Measurements from ENCODE around the gene SYNPR. TPM values are rescaled to one million over a fixed set of nuclear protein-coding genes. Genes with fewer than 3 reads are reported as not detected.

The SYNPR gene
- total RNA-seq, 1 donor from 2014 or later: not detected

DNA sequence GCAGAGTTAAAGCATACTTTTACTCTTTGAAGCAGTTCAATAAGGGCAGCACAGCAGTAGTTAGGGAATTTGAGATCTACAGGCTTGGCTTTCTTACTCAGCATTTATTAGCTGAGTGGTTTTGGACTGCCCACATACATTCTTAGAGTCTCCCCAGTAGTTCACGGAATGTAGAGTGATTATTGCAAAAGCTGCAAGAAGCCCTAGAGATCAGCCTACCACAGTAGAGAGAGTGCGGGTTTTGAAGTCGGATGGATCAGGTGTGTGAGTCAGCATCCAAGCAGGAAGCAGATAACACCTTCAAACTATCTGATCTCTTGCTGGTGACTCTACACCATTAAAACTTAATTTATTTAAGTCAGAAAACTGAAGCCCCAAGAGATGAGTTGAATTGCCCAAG, 171.9 kb downstream of the SYNPR start:
- intact Hi-C loops (cut with micrococcal nuclease): no loop called here
- DNase-seq (no peak), ATAC-seq (no peak)

- no peak for ATAC-seq
- DNase-seq: no peak
- intact Hi-C loops (cut with micrococcal nuclease): no loop called here
Observed at GRCh38 chr3:63450634-63451363, 172.7 kb downstream of the SYNPR start.

- intact Hi-C loops (cut with micrococcal nuclease): no loop called here
- no peak for ATAC-seq
Observed at GRCh38 chr3:63456901-63457300, 178.8 kb downstream of the SYNPR start.

DNA sequence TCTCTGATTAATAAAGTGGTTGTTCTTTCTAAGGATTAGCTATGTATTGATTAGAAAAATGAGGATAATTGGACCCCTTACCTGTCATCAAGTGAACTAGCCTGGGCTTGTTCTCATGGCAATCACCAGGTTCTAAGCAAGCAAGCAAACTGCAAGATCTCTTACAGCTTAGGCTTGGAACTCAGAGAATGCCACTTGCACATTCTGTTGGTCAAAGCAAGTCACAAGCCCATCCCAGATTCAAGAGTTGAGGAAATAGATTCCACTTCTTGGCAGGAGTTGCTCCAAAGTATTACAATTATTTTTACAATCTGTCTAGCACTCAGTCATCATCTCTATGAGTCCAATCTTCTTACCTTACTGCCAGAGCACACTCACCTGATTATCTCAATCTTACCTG, 180.3 kb downstream of the SYNPR start:
- ATAC-seq (no peak), DNase-seq (no peak)
- intact Hi-C loops (cut with micrococcal nuclease): no loop called here

More at GRCh38 chr3:63456901-63457300, 178.8 kb downstream of the SYNPR start:
- no peak for DNase-seq

DNA sequence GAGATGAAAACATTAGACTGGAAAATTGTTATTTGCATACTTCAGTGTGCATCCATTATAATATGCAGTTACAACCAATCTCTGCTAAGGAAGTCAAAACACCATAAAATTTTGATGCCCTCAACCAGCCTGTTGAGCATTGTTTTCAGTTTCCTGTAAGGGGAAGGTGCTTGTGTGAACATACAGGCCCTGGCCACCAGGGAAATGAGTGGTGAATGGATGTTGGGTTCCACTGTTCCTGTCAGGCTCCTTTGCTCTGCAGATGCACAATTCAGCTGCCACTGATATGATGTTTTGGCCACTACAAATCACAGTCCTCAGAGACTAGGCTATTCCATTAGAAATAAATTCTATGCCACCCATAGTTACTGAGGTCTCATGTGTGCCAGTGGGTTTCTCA, 184.6 kb downstream of the SYNPR start:
- DNase-seq (no peak), ATAC-seq (no peak)
- intact Hi-C loops (cut with micrococcal nuclease): no loop called here

DNA sequence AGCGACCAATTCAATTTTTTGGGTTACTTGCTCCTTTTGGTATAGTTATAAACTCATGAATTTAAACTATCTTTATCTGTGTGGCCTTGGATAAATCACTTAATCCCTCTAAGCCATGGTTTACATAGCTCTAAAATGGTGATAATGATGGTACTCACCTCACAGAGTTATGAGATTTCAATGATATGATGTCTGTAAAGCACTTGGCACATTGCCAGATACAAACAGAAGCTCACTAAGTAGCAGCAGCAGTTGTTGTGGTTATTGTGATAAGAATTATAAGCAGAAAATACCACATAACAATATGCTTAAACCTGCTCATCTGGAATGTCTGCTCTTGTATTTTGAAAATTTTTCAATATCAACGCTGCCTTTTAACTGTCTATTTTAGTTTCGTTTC, 189.3 kb downstream of the SYNPR start:
- intact Hi-C loops (cut with micrococcal nuclease): no loop called here
- ATAC-seq (no peak), DNase-seq (no peak)

GRCh38 chr3:63470745-63471144, 192.6 kb downstream of the SYNPR start:
- ATAC-seq: no peak
- intact Hi-C loops (cut with micrococcal nuclease): no loop called here
- DNase-seq: no peak

DNA sequence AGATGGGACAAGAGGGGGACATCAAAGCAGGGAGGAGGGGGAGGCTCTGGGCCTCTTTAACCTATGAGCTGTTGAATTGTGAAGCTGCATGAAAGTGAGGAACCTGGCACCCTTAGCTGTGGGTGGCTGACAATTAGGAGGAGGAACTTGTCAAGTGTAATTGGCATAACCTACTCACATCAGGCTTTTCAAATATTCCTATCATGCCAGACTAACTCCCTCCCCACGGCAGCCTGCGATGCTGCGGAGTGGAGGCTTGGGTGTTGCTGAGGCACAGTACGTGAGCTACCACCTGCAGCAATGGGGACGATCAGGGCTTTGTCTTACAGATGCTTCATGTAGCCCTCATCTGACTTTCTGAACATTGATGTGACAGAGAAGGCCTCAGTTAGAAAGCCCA, 193.7 kb downstream of the SYNPR start:
- DNase-seq (no peak), ATAC-seq (no peak)
- intact Hi-C loops (cut with micrococcal nuclease): no loop called here

DNA sequence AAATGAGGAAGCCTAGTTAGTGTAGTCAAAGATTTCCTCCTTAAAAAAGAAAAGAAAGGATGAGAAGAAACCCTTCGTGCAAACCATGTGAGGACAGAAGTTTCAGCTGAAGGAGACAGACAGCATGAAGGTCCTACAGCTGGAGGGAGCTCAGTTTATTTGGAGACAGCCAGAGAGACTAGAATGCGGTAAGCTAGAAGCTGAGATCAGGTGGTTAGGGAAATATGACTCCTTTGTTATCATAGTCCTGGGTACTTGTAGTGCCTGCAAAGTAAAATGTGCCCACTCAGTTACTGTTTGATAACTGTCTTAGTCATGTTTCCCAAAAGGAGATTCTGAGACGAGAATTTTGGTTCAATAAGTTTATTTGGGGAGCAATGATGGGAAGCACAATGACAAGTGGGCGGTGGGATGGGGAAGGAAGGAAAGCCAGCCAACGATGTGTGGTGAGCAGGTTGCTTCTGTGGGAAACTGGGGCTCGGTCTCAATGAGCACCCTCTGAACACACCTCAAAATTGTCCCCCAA, 195.6 kb downstream of the SYNPR start:
- ATAC-seq (no peak), DNase-seq (no peak)
- intact Hi-C loops (cut with micrococcal nuclease): no loop called here

DNA sequence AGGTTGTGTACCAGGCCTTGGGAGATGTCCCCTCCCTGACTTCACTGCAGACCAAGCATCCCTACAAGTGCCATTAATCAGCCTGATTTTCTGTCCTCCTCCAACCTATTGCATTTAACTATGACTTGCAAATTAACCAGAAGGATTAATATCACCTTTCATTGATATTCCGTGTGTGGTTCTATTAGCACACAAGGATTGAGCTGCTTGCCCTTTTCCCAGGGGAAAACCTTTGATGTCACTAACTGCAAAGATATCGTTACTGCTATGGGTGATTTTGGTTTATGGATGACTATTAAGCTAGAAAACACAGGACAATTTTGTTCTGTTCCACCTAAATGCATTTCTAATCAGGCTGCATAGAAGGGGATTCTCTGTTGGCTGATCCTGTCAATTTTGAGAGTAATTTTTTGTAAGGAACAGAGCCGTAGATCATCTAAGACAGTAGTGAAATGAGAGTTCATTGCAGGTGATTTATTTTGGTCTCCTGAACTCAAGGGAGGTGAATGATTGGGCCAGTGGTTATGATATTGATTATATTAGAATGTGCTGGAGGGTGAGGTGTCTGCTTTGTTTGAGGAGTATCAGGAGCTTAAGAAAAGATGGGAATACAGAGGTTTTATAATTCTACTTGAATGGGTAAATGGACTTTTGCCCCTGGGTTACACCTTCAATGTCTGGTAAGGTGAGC, 196.9 kb downstream of the SYNPR start:
- intact Hi-C loops (cut with micrococcal nuclease): no loop called here
- DNase-seq (no peak), ATAC-seq (no peak)

- no peak for ATAC-seq
- intact Hi-C loops (cut with micrococcal nuclease): no loop called here
- no peak for DNase-seq
Observed at GRCh38 chr3:63477494-63478129, 199.5 kb downstream of the SYNPR start.

- intact Hi-C loops (cut with micrococcal nuclease): no loop called here
- DNase-seq: no peak
- no peak for ATAC-seq
Observed at GRCh38 chr3:63478990-63479660, 201.0 kb downstream of the SYNPR start.

- intact Hi-C loops (cut with micrococcal nuclease): no loop called here
- ATAC-seq: no peak
- no peak for DNase-seq
Observed at GRCh38 chr3:63479661-63480035, 201.5 kb downstream of the SYNPR start.

DNA sequence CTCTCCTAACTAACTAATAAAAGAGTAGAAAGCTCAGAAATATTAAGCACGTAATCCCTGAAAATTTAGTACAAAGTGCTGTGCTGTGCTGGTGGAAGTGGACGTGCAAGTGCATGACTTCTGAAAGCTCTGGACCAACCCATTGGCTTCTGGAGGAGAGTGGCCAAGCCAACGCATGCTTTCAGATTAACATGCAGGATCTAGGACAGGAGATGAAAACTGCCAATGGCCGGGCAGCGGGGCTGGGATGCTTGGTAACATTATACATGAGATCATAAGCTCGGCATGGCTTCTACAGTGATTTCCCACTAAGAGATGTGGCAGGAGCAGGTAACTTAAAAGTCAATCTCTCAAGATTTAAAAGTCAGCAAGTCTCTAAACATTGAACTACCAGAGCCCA, 203.5 kb downstream of the SYNPR start:
- intact Hi-C loops (cut with micrococcal nuclease): no loop called here
- ATAC-seq: no peak
- no peak for DNase-seq

- no peak for ATAC-seq
- no peak for DNase-seq
- intact Hi-C loops (cut with micrococcal nuclease): no loop called here
Observed at GRCh38 chr3:63482341-63482740, 204.2 kb downstream of the SYNPR start.

GRCh38 chr3:63492464-63492863, 214.4 kb downstream of the SYNPR start:
- DNase-seq: no peak
- ATAC-seq: no peak
- intact Hi-C loops (cut with micrococcal nuclease): no loop called here

GRCh38 chr3:63493101-63493500, 215.0 kb downstream of the SYNPR start:
- DNase-seq (no peak), ATAC-seq (no peak)
- intact Hi-C loops (cut with micrococcal nuclease): no loop called here

DNA sequence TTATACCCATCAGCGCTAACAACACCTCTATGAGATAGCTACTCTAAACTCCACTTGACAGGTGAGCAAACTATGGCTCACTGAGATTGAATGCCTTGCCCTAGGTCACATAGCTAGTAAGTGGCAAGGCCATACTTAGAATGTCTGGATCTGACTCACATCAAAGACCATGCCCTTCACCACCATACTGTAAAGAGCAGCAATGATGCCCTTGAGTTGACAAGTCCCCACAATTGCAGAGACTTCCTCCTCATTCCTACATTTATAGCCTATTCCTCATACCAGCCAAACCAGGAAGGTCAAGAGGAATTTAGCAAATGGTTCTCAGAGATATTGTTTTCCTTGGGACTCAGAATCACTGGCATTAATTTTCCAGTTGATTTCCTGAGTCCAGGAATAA, 216.5 kb downstream of the SYNPR start:
- ATAC-seq (no peak), DNase-seq (no peak)
- intact Hi-C loops (cut with micrococcal nuclease): no loop called here

DNA sequence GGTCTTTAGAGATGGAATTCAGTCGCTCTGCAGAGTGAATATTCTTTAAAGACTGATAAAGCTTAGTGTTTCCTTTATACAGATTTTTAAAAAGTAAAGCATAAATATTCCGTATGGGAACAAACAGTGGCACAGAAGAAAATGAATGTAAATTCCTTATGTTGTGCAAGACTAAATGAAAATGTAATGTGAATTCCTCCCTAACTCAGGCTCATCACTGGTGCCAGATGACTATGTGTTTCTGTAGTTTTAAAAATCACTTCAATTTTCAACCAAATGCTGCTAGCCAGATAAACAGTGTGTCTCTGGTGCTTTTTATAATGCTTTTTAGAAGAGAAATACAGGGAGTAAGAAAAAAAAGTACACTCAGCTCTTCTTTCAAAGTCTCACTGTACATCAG, 219.5 kb downstream of the SYNPR start:
- DNase-seq (no peak), ATAC-seq (no peak)
- intact Hi-C loops (cut with micrococcal nuclease): no loop called here

DNA sequence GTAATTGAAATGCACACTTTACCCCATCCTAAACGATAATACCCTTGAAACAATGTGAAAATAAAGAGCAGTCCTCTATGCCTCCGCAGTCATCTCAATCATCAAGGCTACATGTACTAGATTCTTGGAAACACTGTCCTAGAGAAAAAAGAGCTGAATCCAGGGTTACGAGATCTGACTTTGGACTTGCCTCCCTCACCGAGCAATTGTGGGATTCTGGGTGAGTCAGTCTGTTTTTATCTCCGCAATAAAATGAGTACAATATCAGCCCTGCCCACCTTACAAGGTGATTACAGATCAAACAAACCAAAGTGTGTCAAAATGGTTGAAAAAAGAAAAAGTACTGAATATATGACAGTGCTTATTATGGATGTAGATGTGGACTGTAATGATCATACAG, 222.1 kb downstream of the SYNPR start:
- ATAC-seq: no peak
- intact Hi-C loops (cut with micrococcal nuclease): no loop called here
- DNase-seq: no peak

Measured in left ventricle myocardium superior (tissue), 1 donor.